Nasal cavity respiratory epithelium epithelial cell of viscerocranial mucosa (primary cell): ENCODE data around the gene TEX52. TPM values are rescaled to one million over a fixed set of nuclear protein-coding genes. Genes with fewer than 3 reads are reported as not detected.

Experiments
- total RNA-seq: library from RNA; depleted of rRNA; stranded (reverse); fragments of >200 nt; gene quantifications from 2 replicates; pipeline ENCODE4 v1.2.3, GENCODE V29; 2014

The TEX52 gene
- not detected in 2 replicates for total RNA-seq

GRCh38 chr12:2857021-2857431 lies at the start of gene TEX52:
Gene TEX52 (minus strand): TSS chr12:2857039. CDS start chr12:2857026, 13 bp downstream.

GRCh38 chr12:2890388-2891239 lies 33.8 kb upstream of the TEX52 start, which contains the start of gene TULP3:
Gene TULP3 (plus strand): TSS chr12:2890891. CDS start chr12:2890948, 57 bp downstream.

DNA sequence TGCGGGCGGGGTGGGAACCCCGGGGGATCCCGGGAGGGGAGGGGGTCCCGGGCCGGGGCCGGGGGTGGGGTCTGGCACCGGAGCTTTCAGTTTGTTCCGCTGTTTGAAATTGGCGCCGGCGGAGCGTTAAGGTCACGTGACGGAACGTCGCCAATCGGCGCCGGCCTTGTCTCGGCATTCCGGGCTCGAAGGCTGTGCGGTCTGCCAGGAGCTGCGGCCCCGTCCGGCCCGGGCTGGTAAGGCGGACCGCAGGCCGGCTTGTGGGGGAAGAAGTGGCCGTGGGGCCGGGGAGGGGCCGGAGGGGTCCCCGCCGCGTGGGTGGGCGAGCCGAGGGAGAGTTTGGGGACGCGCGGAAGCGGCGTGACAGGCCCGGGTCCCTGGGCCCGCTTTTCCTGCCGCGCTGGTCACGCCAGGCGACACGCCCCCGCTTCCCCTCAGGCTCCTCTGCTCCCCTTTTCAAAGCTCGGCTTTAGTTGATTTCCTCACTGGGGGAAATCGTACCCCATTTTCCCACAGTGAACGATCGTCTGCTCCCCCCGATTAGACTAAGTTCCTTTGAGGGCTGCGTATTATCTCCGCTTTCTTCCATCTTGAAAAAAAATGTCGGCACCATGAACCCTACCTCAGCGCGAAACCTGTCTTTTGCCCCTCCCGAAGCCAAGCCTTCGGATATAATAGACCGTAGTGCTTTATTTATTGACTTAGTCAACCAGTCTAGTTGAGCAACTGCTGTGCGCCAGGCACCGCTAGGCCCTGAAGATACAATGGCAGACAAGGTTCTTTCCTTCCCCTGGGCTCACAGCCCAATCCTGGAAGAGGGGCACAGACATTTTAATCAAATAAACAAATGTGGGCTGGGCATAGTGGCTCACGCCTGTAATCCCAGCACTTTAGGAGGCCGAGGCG lies 20.5 kb upstream of the TEX52 start, which contains the start of the genes FOXM1 and RHNO1:
TSS of gene FOXM1 (minus strand) at position 128 of the 906 bp plus-strand sequence. CDS start 2,696 bp downstream, outside the sequence.
TSS of gene RHNO1 (plus strand) at position 177 of the 906 bp plus-strand sequence. CDS start 8,144 bp downstream, outside the sequence.

DNA sequence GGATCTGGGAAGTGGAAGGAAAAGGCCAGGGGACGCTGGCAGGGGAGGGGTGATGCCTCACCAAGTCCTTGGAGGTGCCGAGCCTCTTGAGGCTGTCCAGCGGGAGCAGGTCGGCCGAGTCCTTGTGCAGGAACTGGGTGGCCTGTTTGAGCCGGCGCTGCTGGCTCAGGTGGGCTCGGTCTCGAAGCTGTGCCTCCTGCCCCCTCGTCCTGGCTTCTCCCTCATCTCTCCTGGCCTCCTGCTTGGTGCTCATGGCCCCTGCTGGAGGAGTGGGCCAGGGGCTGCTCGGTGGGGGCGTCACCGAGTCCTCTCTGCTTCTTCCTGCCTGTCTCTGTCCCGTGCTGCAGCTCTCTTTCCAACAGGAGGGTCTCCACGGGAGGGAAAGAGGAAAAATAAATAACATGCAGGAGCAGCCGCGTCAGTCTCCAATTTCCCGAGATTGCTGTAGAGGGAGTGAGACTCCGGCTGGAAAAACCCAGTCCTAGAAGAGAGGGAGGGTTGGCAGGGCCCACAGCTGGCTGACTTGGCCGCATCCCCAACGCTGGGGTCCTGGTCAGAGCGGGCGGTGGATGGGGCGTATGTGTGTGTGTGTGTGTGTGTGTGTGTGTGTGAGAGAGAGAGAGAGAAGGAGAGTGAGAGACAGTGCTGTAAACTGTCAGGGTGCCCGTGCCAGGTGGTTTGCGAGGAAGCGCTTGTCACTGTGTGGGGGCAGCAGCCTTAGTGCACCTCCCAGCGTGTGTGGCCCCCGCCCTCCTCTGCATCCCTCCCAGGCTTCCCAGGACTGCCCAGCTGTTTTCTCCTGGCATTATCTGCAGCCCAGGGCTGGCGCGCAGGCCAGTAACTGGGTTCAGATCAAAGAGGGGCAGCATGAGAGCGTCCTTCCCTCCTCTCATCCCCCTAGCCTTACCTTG lies 22.0 kb downstream of the TEX52 start, which contains the start of gene NRIP2:
TSS of gene NRIP2 (minus strand) at position 455 of the 911 bp plus-strand sequence. CDS start at position 403, 52 bp downstream.

DNA sequence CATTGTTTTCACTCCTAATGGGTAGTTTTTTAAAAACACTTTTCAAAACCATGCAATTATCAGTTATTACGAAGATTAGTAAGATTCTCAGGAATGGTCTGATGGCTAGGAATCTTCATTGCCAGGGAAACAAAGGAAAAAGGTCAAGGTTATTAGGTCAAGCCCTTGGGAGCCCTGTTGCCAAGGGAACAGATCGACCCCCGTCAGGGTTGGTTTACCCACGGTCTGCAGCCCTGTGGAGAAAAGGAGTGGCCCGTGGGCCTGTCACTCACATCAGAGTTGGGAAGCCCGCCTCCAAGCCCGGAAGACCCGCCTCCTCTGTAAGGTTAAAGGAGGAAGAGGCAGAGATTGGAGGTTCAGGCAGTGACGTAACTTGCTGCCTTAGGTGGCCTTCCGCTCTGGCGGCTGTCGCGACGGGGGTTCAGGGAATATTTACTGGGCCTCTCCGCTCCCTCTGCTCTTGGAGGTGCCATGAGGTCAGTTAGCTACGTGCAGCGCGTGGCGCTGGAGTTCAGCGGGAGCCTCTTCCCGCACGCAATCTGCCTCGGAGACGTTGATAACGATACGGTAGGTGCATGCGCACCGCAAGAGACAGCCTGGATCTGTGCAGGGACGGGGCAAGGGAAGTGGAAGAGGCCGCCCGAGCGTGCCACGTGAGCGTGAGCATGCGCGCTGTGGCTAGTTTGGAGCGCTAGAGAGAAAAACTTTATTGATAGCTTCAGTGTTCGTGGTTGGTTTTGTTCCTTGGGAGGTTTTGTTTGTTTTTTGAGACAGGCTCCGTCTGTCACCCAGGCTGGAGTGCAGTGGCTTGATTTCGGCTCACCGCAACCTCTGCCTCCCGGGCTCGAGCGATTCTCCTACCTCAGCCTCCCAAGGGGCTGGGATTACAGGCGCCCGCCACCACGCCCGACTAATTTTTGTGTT lies 44.3 kb downstream of the TEX52 start, which contains the start of gene ITFG2:
TSS of gene ITFG2 (plus strand) at position 379 of the 924 bp plus-strand sequence. CDS start at position 472, 93 bp downstream.

Other genes with a start within 250 kb of the TEX52 start
- gene FKBP4, start 62.1 kb downstream of the TEX52 start, total RNA-seq = 84.4 and 99.9 TPM in 2 replicates
- 10.6 and 18.9 TPM in 2 replicates for gene ITFG2, start 44.4 kb downstream of the TEX52 start, total RNA-seq
- gene NRIP2, start 22.0 kb downstream of the TEX52 start, total RNA-seq = not detected in 2 replicates
- gene FOXM1, start 20.1 kb upstream of the TEX52 start, total RNA-seq = 0.07 and 1.0 TPM in 2 replicates
- 21.4 and 30.4 TPM in 2 replicates for gene RHNO1, start 20.2 kb upstream of the TEX52 start, total RNA-seq
- gene TULP3, start 33.9 kb upstream of the TEX52 start, total RNA-seq = 13.7 and 29.4 TPM in 2 replicates
- 4.4 and 5.9 TPM in 2 replicates for gene TEAD4, start 102.4 kb upstream of the TEX52 start, total RNA-seq
- 5.1 and 18.3 TPM in 2 replicates for gene TSPAN9, start 220.3 kb upstream of the TEX52 start, total RNA-seq